ENCODE results near the gene MDC1. TPM values are rescaled to one million over a fixed set of nuclear protein-coding genes. Genes with fewer than 3 reads are reported as not detected.

MDC1 gene
- total and polyA plus RNA-seq, 2 of the 13 experiments (the other 11 are each of a cell fraction or from before 2014, with no cell fraction given), result 8.4 to 14.0 TPM

DNA sequence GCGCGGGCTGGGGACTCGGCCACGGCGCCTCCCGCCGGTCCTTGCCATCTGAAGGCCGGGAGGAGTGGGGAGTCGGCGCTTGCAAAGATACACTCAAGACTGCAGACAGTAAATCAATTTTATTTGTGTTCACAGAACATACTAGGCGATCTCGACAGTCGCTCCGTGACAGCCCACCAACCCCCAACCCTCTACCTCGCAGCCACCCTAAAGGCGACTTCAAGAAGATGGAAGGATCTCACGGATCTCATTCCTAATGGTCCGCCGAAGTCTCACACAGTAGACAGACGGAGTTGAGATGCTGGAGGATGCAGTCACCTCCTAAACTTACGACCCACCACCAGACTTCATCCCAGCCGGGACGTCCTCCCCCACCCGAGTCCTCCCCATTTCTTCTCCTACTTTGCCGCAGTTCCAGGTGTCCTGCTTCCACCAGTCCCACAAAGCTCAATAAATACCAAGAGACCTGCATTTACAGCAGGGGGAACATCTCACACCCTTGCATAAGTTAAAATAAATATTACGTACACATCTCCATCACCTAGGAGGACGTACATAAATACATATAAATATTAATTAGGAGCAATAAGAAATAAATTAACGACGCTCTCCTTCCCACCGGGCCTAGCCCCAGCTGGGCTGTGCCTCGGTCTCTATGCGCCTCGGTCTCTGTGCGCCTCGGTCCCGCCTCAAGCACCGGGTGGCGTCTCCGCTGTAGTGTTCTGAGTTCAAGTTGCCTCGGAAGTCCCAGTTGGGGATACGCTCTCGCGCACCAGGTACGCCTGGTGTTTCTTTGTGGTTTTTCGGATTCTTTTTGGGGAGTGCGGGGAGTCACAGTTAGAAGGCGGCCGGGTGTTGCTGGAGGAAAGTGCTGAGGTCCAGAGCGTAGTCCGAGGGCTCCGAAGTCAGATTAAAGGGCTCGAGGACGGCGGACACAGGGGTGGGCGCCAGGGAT lies 26.3 kb upstream of the MDC1 start (continued):
- no peak for TF ChIP-seq FUBP1 (CRISPR knock-in tag; IDR thresholded peaks at IDR 0.05; ENCODE audit: borderline replicate concordance)
- TF ChIP-seq NR2F1 (CRISPR knock-in tag; IDR thresholded peaks at IDR 0.05), result no peak
- TF ChIP-seq RXRA (CRISPR knock-in tag; IDR thresholded peaks at IDR 0.05), result 0 out of 2 replicates have a peak, but pooled peaks have one; percentile 1
- TF ChIP-seq ZNF850 (CRISPR knock-in tag; conservative IDR thresholded peaks at IDR 0.05), result 0 out of 2 replicates have a peak, but pooled peaks have one; percentile 27
- TF ChIP-seq ZNF816 (CRISPR knock-in tag; IDR thresholded peaks at IDR 0.05; ENCODE audit: borderline replicate concordance), result no peak; the same call in 1 of the 2 replicates
- no peak for TF ChIP-seq SYNCRIP (IDR thresholded peaks at IDR 0.05; ENCODE audit: insufficient read depth, low read depth, low read length)
- TF ChIP-seq ZNF619 (CRISPR knock-in tag; IDR thresholded peaks at IDR 0.05), result no peak
- no peak; the same call in 1 of the 2 replicates for TF ChIP-seq ZSCAN9 (CRISPR knock-in tag; IDR thresholded peaks at IDR 0.05; ENCODE audit: borderline replicate concordance)
- no peak for TF ChIP-seq E2F1 (CRISPR knock-in tag; IDR thresholded peaks at IDR 0.05)
- TF ChIP-seq TCF7 (IDR thresholded peaks at IDR 0.05; ENCODE audit: low read depth), result no peak
- TF ChIP-seq, protein P1, sequence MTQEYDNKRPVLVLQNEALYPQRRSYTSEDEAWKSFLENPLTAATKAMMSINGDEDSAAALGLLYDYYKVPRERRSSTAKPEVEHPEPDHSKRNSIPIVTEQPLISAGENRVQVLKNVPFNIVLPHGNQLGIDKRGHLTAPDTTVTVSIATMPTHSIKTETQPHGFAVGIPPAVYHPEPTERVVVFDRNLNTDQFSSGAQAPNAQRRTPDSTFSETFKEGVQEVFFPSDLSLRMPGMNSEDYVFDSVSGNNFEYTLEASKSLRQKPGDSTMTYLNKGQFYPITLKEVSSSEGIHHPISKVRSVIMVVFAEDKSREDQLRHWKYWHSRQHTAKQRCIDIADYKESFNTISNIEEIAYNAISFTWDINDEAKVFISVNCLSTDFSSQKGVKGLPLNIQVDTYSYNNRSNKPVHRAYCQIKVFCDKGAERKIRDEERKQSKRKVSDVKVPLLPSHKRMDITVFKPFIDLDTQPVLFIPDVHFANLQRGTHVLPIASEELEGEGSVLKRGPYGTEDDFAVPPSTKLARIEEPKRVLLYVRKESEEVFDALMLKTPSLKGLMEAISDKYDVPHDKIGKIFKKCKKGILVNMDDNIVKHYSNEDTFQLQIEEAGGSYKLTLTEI (CRISPR knock-in tag; conservative IDR thresholded peaks at IDR 0.05), result no peak
- peak; percentile 20; the same call in 1 of the 2 replicates for TF ChIP-seq ZNF597 (CRISPR knock-in tag; IDR thresholded peaks at IDR 0.05)
- TF ChIP-seq, protein P2, sequence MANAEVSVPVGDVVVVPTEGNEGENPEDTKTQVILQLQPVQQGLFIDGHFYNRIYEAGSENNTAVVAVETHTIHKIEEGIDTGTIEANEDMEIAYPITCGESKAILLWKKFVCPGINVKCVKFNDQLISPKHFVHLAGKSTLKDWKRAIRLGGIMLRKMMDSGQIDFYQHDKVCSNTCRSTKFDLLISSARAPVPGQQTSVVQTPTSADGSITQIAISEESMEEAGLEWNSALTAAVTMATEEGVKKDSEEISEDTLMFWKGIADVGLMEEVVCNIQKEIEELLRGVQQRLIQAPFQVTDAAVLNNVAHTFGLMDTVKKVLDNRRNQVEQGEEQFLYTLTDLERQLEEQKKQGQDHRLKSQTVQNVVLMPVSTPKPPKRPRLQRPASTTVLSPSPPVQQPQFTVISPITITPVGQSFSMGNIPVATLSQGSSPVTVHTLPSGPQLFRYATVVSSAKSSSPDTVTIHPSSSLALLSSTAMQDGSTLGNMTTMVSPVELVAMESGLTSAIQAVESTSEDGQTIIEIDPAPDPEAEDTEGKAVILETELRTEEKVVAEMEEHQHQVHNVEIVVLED (CRISPR knock-in tag; IDR thresholded peaks at IDR 0.05; ENCODE audit: borderline replicate concordance), result no peak
- no peak; the same call in none of the 2 replicates for TF ChIP-seq PITX1 (CRISPR knock-in tag; IDR thresholded peaks at IDR 0.05)
- no peak; the same call in 1 of the 2 replicates for TF ChIP-seq HIC2 (CRISPR knock-in tag; IDR thresholded peaks at IDR 0.05; ENCODE audit: low read depth)
- TF ChIP-seq, protein P3, sequence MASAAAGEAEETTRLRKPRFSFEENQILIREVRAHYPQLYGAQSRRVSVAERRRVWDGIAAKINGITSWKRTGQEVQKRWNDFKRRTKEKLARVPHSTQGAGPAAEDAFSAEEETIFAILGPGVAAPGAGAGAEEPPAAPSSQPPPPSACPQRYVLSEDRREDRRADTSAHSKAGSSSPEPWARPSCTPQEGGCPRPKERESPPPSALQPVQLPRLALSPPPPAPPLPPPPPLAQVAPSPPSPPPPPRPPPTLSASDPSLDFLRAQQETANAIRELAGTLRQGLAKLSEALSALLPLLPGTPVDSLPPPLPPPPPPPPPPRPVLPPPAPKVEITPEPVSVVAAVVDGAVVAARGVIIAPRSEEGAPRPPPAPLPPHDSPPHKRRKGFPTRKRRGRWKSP (CRISPR knock-in tag; IDR thresholded peaks at IDR 0.05), result no peak; the same call in 1 of the 2 replicates

All from HepG2 (cell line).